T47D (cell line): Measurements from ENCODE around the gene P2RX3.
"Not testable (repeated sequence)": the region's sequence is repeated elsewhere in the genome, so short reads cannot be mapped to it uniquely, and the experiment has no call there.

Source experiments
- DNase-seq, 2 experiments: peaks; one replicate each; pipeline versions ENCODE4 v3.0.0 to v3.0.0-alpha.2; 2011 to 2012; ENCODE audit warnings: low read depth in 1 of 2, low spot score in 1 of 2
- JUND ChIP-seq: IDR thresholded peaks from 2 replicates; pipeline ENCODE4 v1.6.1; 2012; ENCODE audit warnings: low read depth
- in situ Hi-C: cut with HindIII; loops from 2 replicates; pipeline ENCODE4 v1.10.0; 2016; ENCODE audit warnings: low sequenced_read_pairs, low pct_unique_long_range_greater_than_20kb

P2RX3 gene

GRCh38 chr11:57396744-57397143 is 58.6 kb downstream of the P2RX3 start:
- DNase-seq = no peak
- no peak for TF ChIP-seq JUND
- in situ Hi-C loops = no loop called here

DNA sequence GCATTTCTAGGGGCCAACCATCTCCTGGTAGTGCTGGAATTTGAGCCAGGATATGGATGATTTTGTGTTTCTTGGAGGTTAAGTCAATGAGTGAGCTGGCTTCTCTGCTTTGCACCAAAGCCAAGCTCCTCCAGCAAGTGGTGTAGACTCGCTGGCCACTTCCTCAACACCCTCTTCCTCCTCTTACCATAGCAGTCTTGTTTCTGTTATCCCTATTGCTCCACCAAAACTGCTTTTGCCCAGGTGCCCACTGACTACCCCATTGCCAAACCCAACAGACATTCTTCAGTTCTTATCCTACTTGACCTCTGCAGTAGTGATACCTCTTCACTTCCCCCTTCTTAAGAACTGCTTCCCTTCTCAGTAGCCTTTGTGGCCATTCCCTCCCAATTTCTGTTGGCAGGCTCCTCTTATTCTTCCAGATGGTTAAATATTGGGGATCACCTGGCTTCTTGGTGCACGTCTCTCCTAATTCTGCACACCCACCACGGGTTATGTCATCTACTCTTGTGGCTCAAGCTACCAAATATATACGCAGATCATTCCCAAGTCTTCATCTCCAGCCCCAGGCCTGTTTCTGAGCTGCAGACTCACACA is 59.3 kb downstream of the P2RX3 start:
- TF ChIP-seq JUND = no peak
- DNase-seq = no peak
- in situ Hi-C loops = no loop called here

DNA sequence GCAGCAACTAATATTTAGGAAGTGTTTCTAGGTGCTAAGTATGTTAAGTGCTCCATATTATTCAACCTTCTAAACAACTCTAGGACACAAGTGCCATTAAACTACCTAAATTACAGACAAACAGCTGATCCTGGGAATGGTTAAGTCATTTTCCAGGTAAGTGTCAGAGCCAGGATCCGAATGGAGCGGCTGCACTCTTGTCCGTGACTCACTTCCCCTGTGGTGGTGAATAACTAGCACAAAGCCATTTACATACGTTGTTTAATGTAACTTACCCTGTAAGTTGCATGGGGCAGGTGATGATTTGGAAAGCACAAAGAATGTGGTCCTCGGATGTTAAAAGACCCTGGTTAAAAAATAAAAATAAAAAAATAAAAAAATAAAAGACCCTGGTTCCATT is 61.1 kb downstream of the P2RX3 start:
- no peak for DNase-seq
- in situ Hi-C loops = no loop called here
- no peak for TF ChIP-seq JUND

- DNase-seq = no peak
- TF ChIP-seq JUND = no peak
- in situ Hi-C loops = no loop called here
Measured at GRCh38 chr11:57399972-57400578, 61.9 kb downstream of the P2RX3 start.

GRCh38 chr11:57402188-57403002 is 64.2 kb downstream of the P2RX3 start:
- TF ChIP-seq JUND = no peak
- no peak for DNase-seq
- in situ Hi-C loops = no loop called here

DNA sequence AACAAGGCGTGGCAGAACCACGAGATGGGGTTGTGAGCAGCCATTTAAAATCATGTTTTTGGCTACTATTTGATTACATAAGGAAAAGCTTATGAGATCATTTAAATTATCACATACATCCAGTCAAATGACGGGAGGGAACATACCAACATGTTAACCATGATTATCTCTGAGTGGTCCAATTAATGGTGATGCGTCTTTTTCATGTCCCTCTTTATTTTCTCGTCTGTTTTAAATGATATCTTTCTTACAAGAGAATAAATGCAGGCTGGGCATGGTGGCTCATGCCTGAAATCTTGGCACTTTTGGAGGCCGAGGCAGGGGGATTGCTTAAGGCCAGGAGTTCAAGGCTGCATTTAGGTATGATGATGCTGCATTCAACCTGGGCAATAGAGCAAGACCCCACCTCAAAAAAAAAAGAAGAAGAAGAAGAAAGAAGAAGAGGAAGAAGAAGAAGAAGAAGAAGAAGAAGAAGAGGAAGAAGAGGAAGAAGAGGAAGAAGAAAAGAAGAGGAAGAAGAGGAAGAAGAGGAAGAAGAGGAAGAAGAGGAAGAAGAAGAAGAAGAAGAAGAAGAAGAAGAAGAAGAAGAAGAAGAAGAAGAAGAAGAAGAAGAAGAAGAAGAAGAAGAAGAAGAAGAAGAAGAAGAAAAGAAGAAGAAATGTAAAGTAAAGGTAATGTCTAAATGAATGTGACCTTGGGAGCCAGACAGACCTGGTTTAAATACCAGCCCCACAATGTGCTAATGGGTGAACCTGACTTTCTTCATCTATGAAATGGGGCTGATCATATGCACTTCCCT is 65.0 kb downstream of the P2RX3 start:
- in situ Hi-C loops, DNase-seq: not testable (repeated sequence)

DNA sequence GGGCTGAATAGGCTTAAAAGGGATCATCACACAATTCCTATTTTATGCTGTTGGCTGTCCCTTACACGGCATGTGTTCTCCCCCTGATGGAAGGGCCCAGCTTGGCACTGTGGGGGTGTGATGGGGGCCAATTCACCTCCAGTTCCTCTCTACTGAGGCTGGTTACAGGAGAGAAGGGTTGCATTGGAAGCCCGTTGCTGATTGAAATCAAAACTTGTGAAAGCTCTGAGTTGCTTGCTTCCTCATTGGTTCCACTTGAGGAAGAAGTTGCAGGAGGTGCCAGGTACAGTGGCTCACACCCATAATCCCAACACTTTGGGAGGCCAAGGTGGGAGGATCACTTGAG is 65.6 kb downstream of the P2RX3 start:
- in situ Hi-C loops = no loop called here
- no peak for DNase-seq
- TF ChIP-seq JUND = no peak

DNA sequence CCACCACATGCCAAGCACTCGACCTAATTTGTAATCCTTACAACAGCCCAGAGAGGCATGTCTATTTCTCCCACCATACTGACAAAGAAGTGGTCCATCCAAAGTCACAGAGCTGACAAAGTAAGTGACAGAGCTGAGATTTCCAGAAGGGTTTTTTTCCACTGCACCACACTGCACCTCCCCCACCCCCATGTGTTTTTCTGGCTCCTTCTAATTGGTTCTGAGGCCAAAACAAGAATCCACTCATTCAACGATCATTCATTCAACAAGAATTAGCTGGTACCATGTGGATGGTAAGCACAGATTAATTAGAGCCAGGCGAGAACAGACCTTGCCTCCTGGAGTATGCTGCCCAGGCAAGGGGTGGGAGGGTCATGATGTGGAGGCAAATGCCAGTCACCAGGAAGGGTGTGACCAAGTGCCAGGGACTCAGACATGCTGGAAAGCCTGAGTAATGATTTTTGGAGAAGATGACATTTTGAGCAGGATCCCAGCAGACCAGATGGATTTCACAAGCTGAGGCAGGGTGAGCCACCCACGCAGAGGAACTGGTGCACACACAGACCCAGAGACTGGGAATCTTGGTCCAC is 67.2 kb downstream of the P2RX3 start:
- in situ Hi-C loops = no loop called here
- no peak for TF ChIP-seq JUND
- DNase-seq = no peak

- no peak for DNase-seq
- no peak for TF ChIP-seq JUND
- in situ Hi-C loops = no loop called here
Measured at GRCh38 chr11:57406337-57406904, 68.3 kb downstream of the P2RX3 start.

DNA sequence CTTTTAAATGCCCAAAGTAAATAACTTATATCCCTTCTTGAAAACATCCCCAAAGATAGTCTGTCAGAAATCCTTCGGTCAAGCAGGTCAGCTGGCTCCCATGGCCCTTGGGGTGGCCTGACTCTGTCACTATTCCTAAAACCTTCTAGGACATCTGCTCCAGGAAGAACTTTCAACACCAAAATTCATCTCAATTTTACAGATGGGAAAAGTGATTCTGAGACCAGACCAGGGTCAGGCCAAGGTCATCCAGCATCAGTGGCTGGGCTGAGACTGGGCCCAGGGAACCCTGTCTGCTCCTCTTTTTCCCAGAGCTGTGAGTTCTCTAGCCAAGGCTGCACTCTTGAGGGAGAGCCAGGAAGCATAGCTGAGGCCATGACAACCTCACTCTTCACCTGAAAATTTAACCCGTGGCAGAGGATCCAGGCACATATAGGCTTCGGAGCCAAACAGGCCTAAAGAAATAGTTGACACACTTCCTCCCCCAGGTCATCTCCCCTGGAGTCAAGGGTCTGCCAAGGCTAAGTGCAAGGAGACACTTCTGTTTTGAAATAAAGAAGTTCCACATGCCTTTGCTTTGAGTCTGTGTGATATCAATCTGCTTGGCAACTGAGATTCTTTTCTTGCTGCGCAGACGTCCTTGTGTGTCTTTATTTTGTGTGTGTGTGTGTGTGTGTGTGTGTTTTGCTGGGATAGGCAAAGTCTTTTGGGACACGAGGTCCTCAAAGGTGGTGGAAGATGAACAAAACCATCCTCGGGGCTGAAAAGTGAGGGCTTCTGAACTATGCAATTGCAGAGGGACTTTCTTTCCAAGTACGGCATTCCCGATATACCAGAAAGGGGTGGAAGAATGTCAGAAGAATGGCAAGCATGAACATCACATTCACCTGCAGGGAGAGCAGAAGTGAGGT is 69.1 kb downstream of the P2RX3 start:
- DNase-seq = no peak
- in situ Hi-C loops = no loop called here
- TF ChIP-seq JUND = no peak

GRCh38 chr11:57407941-57408475 is 69.9 kb downstream of the P2RX3 start:
- in situ Hi-C loops = no loop called here
- no peak for TF ChIP-seq JUND
- no peak for DNase-seq
